Neural cell (in vitro differentiated cells): ENCODE results near the gene NREP. TPM values are rescaled to one million over a fixed set of nuclear protein-coding genes. Genes with fewer than 3 reads are reported as not detected.

Experiments used
- H2AFZ ChIP-seq: fragments of 200-600, 300-800 bp; sonication (generic), shearing (Covaris generic); 2 replicates; pipeline ENCODE4 v1.6.0; 2014; ENCODE audit warnings: low read depth, mild to moderate bottlenecking, antibody characterized with exemption, low read length, moderate library complexity
- H3F3A ChIP-seq: fragments of 200-600 bp; shearing (Covaris generic); 2 replicates; pipeline ENCODE4 v1.6.1; 2016; ENCODE audit warnings: mild to moderate bottlenecking, moderate library complexity, mixed read lengths, antibody characterized with exemption, low read length; ENCODE audit not compliant: insufficient read depth, poor library complexity, severe bottlenecking
- H3K27ac ChIP-seq: fragments of 200-600, 300-800 bp; sonication (generic), shearing (Covaris generic); 2 replicates; pipeline ENCODE4 v1.5.1; 2014; ENCODE audit warnings: mild to moderate bottlenecking, low read length, moderate library complexity
- H3K27me3 ChIP-seq: fragments of 300-800, 200-600 bp; sonication (generic), shearing (Covaris generic); 2 replicates; pipeline ENCODE4 v1.6.0; 2014; ENCODE audit warnings: mild to moderate bottlenecking, low read depth, low read length, moderate library complexity; ENCODE audit not compliant: insufficient read depth
- H3K36me3 ChIP-seq: fragments of 300-800, 200-600 bp; sonication (generic), shearing (Covaris generic); 2 replicates; pipeline ENCODE4 v1.5.1; 2014; ENCODE audit warnings: mild to moderate bottlenecking, antibody characterized with exemption, low read length, moderate library complexity; ENCODE audit not compliant: insufficient read depth
- H3K4me2 ChIP-seq: fragments of 300-800, 200-600 bp; sonication (generic), shearing (Covaris generic); 2 replicates; pipeline ENCODE4 v1.6.0; 2014; ENCODE audit warnings: mild to moderate bottlenecking, low read length
- H3K4me3 ChIP-seq: fragments of 300-800, 200-600 bp; sonication (generic), shearing (Covaris generic); 2 replicates; pipeline ENCODE4 v1.5.1; 2014; ENCODE audit warnings: mild to moderate bottlenecking, low read length, moderate library complexity
- H3K79me2 ChIP-seq: fragments of 200-600 bp; shearing (Covaris generic); replicated peaks from 2 replicates; pipeline ENCODE4 v1.6.0; 2014; ENCODE audit warnings: mild to moderate bottlenecking, low read length, moderate library complexity; ENCODE audit not compliant: insufficient read depth
- H3K9ac ChIP-seq: fragments of 300-800, 200-600 bp; sonication (generic), shearing (Covaris generic); 2 replicates; pipeline ENCODE4 v1.6.1; 2016; ENCODE audit warnings: mild to moderate bottlenecking, low read length, mixed read lengths
- H3K9me2 ChIP-seq: fragments of 200-600 bp; shearing (Covaris generic); 2 replicates; pipeline ENCODE4 v1.6.1; 2016; ENCODE audit warnings: mild to moderate bottlenecking, low read length, mixed read lengths; ENCODE audit not compliant: insufficient read depth
- H3K9me3 ChIP-seq: fragments of 200-600, 300-800 bp; sonication (generic), shearing (Covaris generic); 2 replicates; pipeline ENCODE4 v1.6.1; 2016; ENCODE audit warnings: mild to moderate bottlenecking, mixed run types, low read length, moderate library complexity, mixed read lengths
- H4K20me1 ChIP-seq: fragments of 200-600 bp; shearing (Covaris generic); 2 replicates; pipeline ENCODE4 v1.6.1; 2016; ENCODE audit warnings: mild to moderate bottlenecking, mixed run types; ENCODE audit not compliant: insufficient read depth
- CTCF ChIP-seq: fragments of 450-650 bp; IDR thresholded peaks from 2 replicates; pipeline ENCODE4 v1.5.1; 2014; ENCODE audit warnings: antibody characterized with exemption, mild to moderate bottlenecking, moderate library complexity; ENCODE audit not compliant: poor library complexity, severe bottlenecking
- EP300 ChIP-seq: fragments of 450-650 bp; conservative IDR thresholded peaks from 2 replicates; pipeline ENCODE4 v1.6.1; 2014; ENCODE audit warnings: antibody characterized with exemption, mild to moderate bottlenecking, moderate library complexity; ENCODE audit not compliant: poor library complexity, severe bottlenecking
- EZH2 ChIP-seq: fragments of 200-600, 300-800 bp; shearing (Covaris generic), sonication (generic); IDR thresholded peaks from 2 replicates; pipeline ENCODE4 v1.6.1; 2014; ENCODE audit warnings: antibody characterized with exemption, low read length, borderline replicate concordance, mild to moderate bottlenecking; ENCODE audit not compliant: insufficient read depth, poor library complexity, severe bottlenecking
- MXI1 ChIP-seq: fragments of 450-650 bp; conservative IDR thresholded peaks from 2 replicates; pipeline ENCODE4 v1.6.1; 2014; ENCODE audit warnings: antibody characterized with exemption, mild to moderate bottlenecking; ENCODE audit not compliant: poor library complexity, severe bottlenecking
- POLR2AphosphoS5 ChIP-seq: IDR thresholded peaks from 2 replicates; pipeline ENCODE4 v1.6.1; 2012
- RAD21 ChIP-seq: fragments of 450-650 bp; conservative IDR thresholded peaks from 2 replicates; pipeline ENCODE4 v1.6.1; 2014; ENCODE audit warnings: antibody characterized with exemption, mild to moderate bottlenecking, moderate library complexity
- REST ChIP-seq: IDR thresholded peaks from 2 replicates; pipeline ENCODE4 v1.6.1; 2012; ENCODE audit warnings: borderline replicate concordance
- SMC3 ChIP-seq: fragments of 450-650 bp; conservative IDR thresholded peaks from 2 replicates; pipeline ENCODE4 v1.6.1; 2014; ENCODE audit warnings: antibody characterized with exemption, mild to moderate bottlenecking, moderate library complexity; ENCODE audit not compliant: poor library complexity
- TAF1 ChIP-seq: IDR thresholded peaks from 2 replicates; pipeline ENCODE4 v1.6.1; 2012; ENCODE audit warnings: low read depth
- polyA plus RNA-seq: library from polyadenylated mRNA; depleted of rRNA; stranded (reverse); fragments of >200 nt; gene quantifications from 2 replicates; pipeline ENCODE4 v1.2.3, GENCODE V29; 2014

NREP gene
- polyA plus RNA-seq, 1 donor from 2014 or later: 3,807 TPM

- Histone ChIP-seq H3K27me3 (no peaks in the 10 kb centered on the region), H3K27ac (no peak overlapping the region), H3K4me2 (no peak overlapping the region), H2AFZ (no peak overlapping the region), H3K9me2 (no peaks in the 10 kb centered on the region), H4K20me1 (no peaks in the 10 kb centered on the region), H3K9me3 (no peaks in the 10 kb centered on the region), H3K79me2 (no peaks in the 10 kb centered on the region), H3K4me3 (no peak overlapping the region), H3F3A (no peaks in the 10 kb centered on the region), H3K9ac (no peak overlapping the region), H3K36me3 (no peaks in the 10 kb centered on the region)
- TF ChIP-seq EZH2 (no peak), CTCF (no peak), SMC3 (no peak), POLR2AphosphoS5 (no peak), TAF1 (no peak), RAD21 (no peak), MXI1 (no peak), REST (no peak), EP300 (no peak)
These were observed 75.4 kb downstream of the NREP start for GRCh38 chr5:111681414-111682120.

- Histone ChIP-seq H3F3A (no peaks in the 10 kb centered on the region), H2AFZ (no peak overlapping the region), H4K20me1 (no peaks in the 10 kb centered on the region), H3K27ac (no peak overlapping the region), H3K4me3 (no peak overlapping the region), H3K9me2 (no peaks in the 10 kb centered on the region), H3K4me2 (no peak overlapping the region), H3K79me2 (no peaks in the 10 kb centered on the region), H3K9ac (no peak overlapping the region), H3K9me3 (no peaks in the 10 kb centered on the region), H3K36me3 (no peaks in the 10 kb centered on the region), H3K27me3 (no peaks in the 10 kb centered on the region)
- TF ChIP-seq REST: no peak
- TF ChIP-seq MXI1: no peak
- no peak for TF ChIP-seq EZH2
- no peak for TF ChIP-seq TAF1
- TF ChIP-seq POLR2AphosphoS5: no peak
- no peak for TF ChIP-seq CTCF
- no peak for TF ChIP-seq SMC3
- TF ChIP-seq RAD21: no peak
- TF ChIP-seq EP300: no peak
These were observed 76.1 kb downstream of the NREP start for GRCh38 chr5:111680737-111681413.
